Fibroblast of lung (primary cell): ENCODE measurements around the gene C1orf50. TPM values are rescaled to one million over a fixed set of nuclear protein-coding genes. Genes with fewer than 3 reads are reported as not detected.

Source experiments
- DNase-seq, 2 donors: peaks; one replicate each; pipeline versions ENCODE4 v3.0.0 to v3.0.0-alpha.2; 2010; ENCODE audit warnings: low read depth in 2 of 2
- H2AFZ ChIP-seq: 2 replicates; pipeline ENCODE4 v1.5.1; 2012; ENCODE audit warnings: low read length, control low read depth, inconsistent platforms
- H3K27ac ChIP-seq: 2 replicates; pipeline ENCODE4 v1.5.1; 2011; ENCODE audit warnings: low read length, control low read depth; ENCODE audit not compliant: insufficient read depth
- H3K27me3 ChIP-seq: 2 replicates; pipeline ENCODE4 v1.5.1; 2011; ENCODE audit warnings: mild to moderate bottlenecking, low read length; ENCODE audit not compliant: control insufficient read depth, insufficient read depth
- H3K36me3 ChIP-seq: 2 replicates; pipeline ENCODE4 v1.5.1; 2011; ENCODE audit warnings: low read length; ENCODE audit not compliant: control insufficient read depth, insufficient read depth
- H3K4me1 ChIP-seq: 2 replicates; pipeline ENCODE4 v1.5.1; 2011; ENCODE audit warnings: low read length; ENCODE audit not compliant: control insufficient read depth, insufficient read depth; ENCODE audit errors: extremely low read depth
- H3K4me2 ChIP-seq: 2 replicates; pipeline ENCODE4 v1.5.1; 2011; ENCODE audit warnings: low read length, control low read depth; ENCODE audit not compliant: insufficient read depth; ENCODE audit errors: extremely low read depth
- H3K4me3 ChIP-seq, 4 experiments: fragments of 200-600 bp in 1 of 4; sonication (generic) in 1 of 4; replicated peaks in 1 of 4; 2 replicates each; pipeline ENCODE4 v1.5.1; 2011 to 2016; ENCODE audit warnings: low read length in 4 of 4, low read depth in 3 of 4, mild to moderate bottlenecking in 3 of 4, control low read depth in 2 of 4, inconsistent platforms in 1 of 4, mixed read lengths in 1 of 4; ENCODE audit not compliant: insufficient read depth in 1 of 4; ENCODE audit errors: control extremely low read depth in 1 of 4
- H3K79me2 ChIP-seq: 2 replicates; pipeline ENCODE4 v1.5.1; 2012; ENCODE audit warnings: mild to moderate bottlenecking, low read length, inconsistent platforms; ENCODE audit not compliant: control insufficient read depth, insufficient read depth
- H3K9ac ChIP-seq: 2 replicates; pipeline ENCODE4 v1.5.1; 2011; ENCODE audit warnings: mild to moderate bottlenecking, low read length, control low read depth; ENCODE audit not compliant: insufficient read depth
- H3K9me3 ChIP-seq: 2 replicates; pipeline ENCODE4 v1.5.1; 2012; ENCODE audit warnings: low read depth, low read length; ENCODE audit not compliant: control insufficient read depth, insufficient read depth
- H4K20me1 ChIP-seq: 2 replicates; pipeline ENCODE4 v1.5.1; 2011; ENCODE audit warnings: low read length; ENCODE audit not compliant: control insufficient read depth, insufficient read depth; ENCODE audit errors: extremely low read depth
- EZH2 ChIP-seq: IDR thresholded peaks from 2 replicates; pipeline ENCODE4 v1.5.1; 2012; ENCODE audit warnings: low read length, control low read depth, mild to moderate bottlenecking; ENCODE audit errors: missing control alignments
- polyA plus RNA-seq, 2 donors: library from polyadenylated mRNA; depleted of rRNA in 1 of 2; stranded (reverse) in 1 of 2; unstranded in 1 of 2; fragments of >200 nt; gene quantifications; 2 replicates each; pipeline ENCODE4 v1.2.1, GENCODE V29; 2011 to 2012; ENCODE audit warnings: missing spikeins in 1 of 2
- total RNA-seq: library from RNA; depleted of rRNA; stranded (reverse); fragments of >200 nt; gene quantifications from 2 replicates; pipeline ENCODE4 v1.2.1, GENCODE V29; 2014
- TF ChIP-seq, protein P1 (sequence below), 2 donors: IDR thresholded peaks in 1 of 2; conservative IDR thresholded peaks in 1 of 2; 1 replicate in 1 of 2; 2 replicates in 1 of 2; pipeline ENCODE4 v1.5.1; 2011 to 2012; ENCODE audit warnings: low read length in 2 of 2, control low read depth in 1 of 2, inconsistent platforms in 1 of 2, low read depth in 1 of 2, mild to moderate bottlenecking in 1 of 2

The C1orf50 gene
- total and polyA plus RNA-seq, 2 donors (not counting 1 experiment from before 2014, with no cell fraction given), result 5.9 to 9.5 TPM

DNA sequence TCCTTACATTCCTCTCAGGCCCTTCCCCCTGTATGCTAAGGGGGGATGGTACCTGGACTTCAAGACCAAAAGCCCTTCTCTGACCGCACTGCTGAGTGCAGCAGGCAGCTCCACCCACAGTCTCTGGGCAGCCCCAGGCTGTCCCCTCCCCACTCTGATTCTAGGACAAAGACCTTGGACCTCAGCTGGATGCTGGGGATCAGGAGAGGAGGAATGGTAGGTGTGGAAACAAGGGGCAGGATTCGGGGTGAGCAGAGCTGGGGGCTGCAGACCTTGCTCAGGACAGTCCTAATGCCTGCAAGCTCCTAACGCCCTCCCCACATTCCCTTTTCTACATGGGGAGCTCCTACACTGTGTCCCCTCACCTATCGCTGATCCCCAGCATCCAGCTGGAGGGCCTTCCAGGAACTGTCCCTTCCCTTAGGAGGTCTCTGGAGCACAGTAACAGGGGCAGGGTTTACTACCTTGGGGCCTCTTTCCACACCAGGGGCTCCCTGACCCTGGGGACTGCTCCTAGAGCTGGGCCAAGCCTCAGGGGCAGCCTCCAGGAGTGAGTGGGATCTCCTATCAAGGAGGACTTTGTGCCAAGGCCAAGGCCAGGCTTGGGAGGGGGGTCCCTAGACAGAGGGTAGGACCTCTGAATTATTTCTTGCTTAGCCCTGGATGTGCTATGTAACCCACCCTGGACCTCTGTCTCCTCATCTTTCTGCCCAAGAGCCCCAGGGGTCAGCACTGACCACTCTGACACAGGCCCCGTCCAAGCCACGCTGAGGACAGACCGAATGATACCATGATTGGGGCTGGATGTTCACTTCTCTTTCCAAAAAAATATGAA lies 32.6 kb upstream of the C1orf50 start:
- H3K9ac ChIP-seq, result no peak overlapping the region
- no peak overlapping the region for H2AFZ ChIP-seq
- H3K27me3 ChIP-seq, result no peaks in the 10 kb centered on the region
- H3K4me2 ChIP-seq, result no peak overlapping the region
- H3K4me3 ChIP-seq, result no peak overlapping the region
- H4K20me1 ChIP-seq, result no peaks in the 10 kb centered on the region
- H3K27ac ChIP-seq, result no peak overlapping the region
- H3K79me2 ChIP-seq, result no peaks in the 10 kb centered on the region
- H3K36me3 ChIP-seq, result no peaks in the 10 kb centered on the region
- no peaks in the 10 kb centered on the region for H3K9me3 ChIP-seq
- no peak for DNase-seq
- no peaks in the 10 kb centered on the region for H3K4me1 ChIP-seq
- TF ChIP-seq, protein P1, sequence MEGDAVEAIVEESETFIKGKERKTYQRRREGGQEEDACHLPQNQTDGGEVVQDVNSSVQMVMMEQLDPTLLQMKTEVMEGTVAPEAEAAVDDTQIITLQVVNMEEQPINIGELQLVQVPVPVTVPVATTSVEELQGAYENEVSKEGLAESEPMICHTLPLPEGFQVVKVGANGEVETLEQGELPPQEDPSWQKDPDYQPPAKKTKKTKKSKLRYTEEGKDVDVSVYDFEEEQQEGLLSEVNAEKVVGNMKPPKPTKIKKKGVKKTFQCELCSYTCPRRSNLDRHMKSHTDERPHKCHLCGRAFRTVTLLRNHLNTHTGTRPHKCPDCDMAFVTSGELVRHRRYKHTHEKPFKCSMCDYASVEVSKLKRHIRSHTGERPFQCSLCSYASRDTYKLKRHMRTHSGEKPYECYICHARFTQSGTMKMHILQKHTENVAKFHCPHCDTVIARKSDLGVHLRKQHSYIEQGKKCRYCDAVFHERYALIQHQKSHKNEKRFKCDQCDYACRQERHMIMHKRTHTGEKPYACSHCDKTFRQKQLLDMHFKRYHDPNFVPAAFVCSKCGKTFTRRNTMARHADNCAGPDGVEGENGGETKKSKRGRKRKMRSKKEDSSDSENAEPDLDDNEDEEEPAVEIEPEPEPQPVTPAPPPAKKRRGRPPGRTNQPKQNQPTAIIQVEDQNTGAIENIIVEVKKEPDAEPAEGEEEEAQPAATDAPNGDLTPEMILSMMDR (conservative IDR thresholded peaks at IDR 0.05 in 1 of 2, IDR thresholded peaks at IDR 0.05 in 1 of 2; ENCODE audit: low read depth in 1 of 2, low read length in 2 of 2), result no peak
- TF ChIP-seq EZH2, result no peak

GRCh38 chr1:42735056-42735455 lies 32.0 kb upstream of the C1orf50 start:
- no peak for TF ChIP-seq EZH2
- TF ChIP-seq, protein P1 (conservative IDR thresholded peaks at IDR 0.05 in 1 of 2, IDR thresholded peaks at IDR 0.05 in 1 of 2; ENCODE audit: low read depth in 1 of 2, low read length in 2 of 2), result no peak
- no peak overlapping the region for H3K4me3 ChIP-seq

GRCh38 chr1:42735477-42736105 lies 31.5 kb upstream of the C1orf50 start:
- H3K9ac ChIP-seq, result no peak overlapping the region
- TF ChIP-seq, protein P1 (conservative IDR thresholded peaks at IDR 0.05 in 1 of 2, IDR thresholded peaks at IDR 0.05 in 1 of 2; ENCODE audit: low read depth in 1 of 2, low read length in 2 of 2), result no peak
- TF ChIP-seq EZH2, result no peak
- H3K4me3 ChIP-seq, result no peak overlapping the region
- no peak overlapping the region for H3K4me2 ChIP-seq
- H3K27me3 ChIP-seq, result no peaks in the 10 kb centered on the region
- H3K27ac ChIP-seq, result no peak overlapping the region
- no peak for DNase-seq
- no peak overlapping the region for H2AFZ ChIP-seq
- H4K20me1 ChIP-seq, result no peaks in the 10 kb centered on the region
- no peaks in the 10 kb centered on the region for H3K9me3 ChIP-seq
- no peaks in the 10 kb centered on the region for H3K79me2 ChIP-seq
- H3K4me1 ChIP-seq, result no peaks in the 10 kb centered on the region
- H3K36me3 ChIP-seq, result no peaks in the 10 kb centered on the region

More at GRCh38 chr1:42735056-42735455, 32.0 kb upstream of the C1orf50 start:
- DNase-seq, result no peak
- Histone ChIP-seq H4K20me1 (no peaks in the 10 kb centered on the region), H3K4me1 (no peaks in the 10 kb centered on the region), H3K27ac (no peak overlapping the region), H3K9me3 (no peaks in the 10 kb centered on the region), H3K4me2 (no peak overlapping the region), H3K27me3 (no peaks in the 10 kb centered on the region), H3K79me2 (no peaks in the 10 kb centered on the region), H3K9ac (no peak overlapping the region), H3K36me3 (no peaks in the 10 kb centered on the region), H2AFZ (no peak overlapping the region)
